Endometrium (tissue), 2 donors: ENCODE results near the gene BUD31.
"Not testable (repeated sequence)": the region's sequence is repeated elsewhere in the genome, so short reads cannot be mapped to it uniquely, and the experiment has no call there.

ENCODE experiments used
- FAIRE-seq: peaks from 2 replicates; lab custom pipeline; 2012; peaks lifted over from hg19 to GRCh38; lab: Jason Lieb, UNC
- donor health status: control.
- donor health status: control.

Gene BUD31

DNA sequence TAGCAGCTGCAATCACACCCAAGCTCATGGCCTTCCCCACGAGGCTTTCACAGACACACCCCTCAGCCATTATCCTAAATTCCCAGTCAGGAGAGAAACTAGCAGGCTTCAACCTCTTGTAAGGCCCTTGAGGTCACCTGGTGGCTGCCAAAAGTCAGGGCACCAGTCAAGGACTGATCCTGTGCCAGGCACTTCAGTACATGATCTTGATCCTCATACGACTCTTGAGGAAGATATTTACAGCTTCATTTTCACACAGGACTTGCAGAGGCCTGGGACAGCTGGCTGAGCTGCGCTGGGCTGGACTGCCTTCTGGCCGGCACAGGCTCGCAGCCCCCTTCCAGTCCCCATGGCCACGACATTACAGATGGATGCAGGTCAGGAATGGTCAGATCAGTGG, 9.2 kb upstream of the BUD31 start:
- no peak for FAIRE-seq

DNA sequence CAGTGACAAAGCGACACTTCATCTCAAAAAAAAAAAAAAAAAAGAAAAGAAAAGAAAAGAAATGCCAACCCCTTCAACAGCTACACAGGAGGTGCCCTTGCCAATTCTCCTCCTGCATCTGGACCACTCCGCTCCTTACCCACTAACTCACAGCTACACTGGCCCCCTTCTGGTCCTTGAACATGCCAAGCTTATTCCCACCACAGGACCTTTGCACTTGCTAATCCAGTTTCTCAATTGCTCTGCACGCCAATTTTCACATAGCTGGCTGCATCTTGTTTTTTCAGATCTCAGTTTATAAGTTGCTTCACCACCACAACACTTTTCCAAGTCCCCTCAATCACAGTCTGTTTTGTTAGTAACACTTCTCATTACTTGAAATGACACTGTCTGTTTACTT, 5.9 kb upstream of the BUD31 start:
- no peak for FAIRE-seq

DNA sequence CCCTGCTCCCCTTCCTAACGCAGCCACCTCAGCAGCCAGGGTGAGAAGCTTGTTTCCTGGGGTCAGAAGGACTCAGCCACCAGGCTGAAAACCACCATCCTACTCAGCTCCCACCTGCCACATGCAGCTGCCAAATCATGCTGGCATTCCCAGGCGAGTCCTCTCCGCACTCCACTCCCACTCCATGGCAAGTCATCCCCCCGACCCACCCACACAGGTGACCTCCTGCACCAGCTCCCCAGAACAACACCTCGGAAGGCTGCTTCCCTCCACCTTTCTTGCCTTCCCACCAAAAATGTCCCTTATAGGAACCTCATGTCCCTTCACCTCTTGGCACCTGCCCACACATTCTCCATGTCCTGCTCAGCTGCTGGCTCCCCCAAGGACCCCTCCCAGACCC, 5.0 kb upstream of the BUD31 start:
- no peak for FAIRE-seq

DNA sequence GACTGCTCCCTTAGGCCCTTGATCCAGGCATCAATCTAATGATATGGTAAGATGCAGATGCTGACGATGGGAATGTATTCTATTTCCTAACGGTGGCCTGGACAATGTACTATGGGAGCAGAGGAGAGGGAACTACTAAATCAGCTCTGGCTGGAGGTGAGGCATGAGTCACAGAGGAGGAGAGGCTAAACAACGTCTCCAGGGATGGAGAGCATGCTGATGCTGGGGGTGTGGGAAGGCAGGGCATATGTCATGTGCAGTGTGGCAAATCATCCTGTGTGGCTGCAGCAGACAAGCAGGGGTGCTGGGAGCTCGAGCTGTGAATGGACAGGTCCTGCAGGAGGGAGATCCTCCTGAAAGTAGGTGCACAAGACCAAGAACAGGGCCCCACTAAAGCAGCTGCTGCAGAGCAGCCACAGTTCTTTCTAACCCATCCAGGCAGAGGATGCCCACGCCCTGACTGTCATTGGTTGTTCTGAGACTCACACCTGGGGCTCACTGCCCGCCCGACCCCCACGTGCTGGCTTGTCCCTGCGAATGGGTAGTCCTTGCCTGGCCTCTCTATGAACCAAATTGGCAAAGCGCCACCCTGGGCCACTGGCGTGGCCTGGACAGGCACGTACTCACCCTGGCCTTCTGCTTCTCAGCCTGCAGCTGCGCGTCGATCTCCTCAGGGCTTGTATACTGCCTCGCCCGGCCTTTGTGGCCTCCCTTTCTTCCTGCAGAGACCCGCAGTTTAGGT, 4.4 kb upstream of the BUD31 start:
- no peak for FAIRE-seq

GRCh38 chr7:99404977-99405320, 3.8 kb upstream of the BUD31 start:
- no peak for FAIRE-seq

- no peak for FAIRE-seq
Measured at GRCh38 chr7:99406557-99406956, 2.2 kb upstream of the BUD31 start.

DNA sequence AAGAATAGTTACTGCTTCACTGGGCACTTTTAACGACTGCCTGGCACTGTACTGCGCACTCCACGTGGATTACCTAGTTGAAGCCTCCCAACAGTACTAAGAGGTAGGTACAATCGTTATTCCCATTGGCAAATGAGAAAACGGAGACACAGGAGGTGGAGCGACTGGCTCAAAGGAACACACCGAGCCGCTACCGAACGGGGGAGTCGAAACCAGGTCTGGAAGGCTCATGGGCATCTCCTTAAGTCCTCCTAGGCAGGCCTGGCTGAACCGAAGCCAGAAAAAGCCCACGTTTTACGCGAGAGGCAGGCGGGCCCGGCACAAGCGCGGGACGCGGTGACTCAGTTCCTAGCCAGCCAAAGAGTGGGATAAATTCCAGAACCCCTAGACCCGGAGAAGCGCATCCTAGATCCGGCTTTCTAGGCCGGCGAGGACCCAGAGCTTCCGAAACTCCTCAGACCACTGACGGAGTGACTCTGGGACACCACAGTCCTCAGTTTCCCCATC, 844 bp upstream of the BUD31 start:
- no peak for FAIRE-seq

DNA sequence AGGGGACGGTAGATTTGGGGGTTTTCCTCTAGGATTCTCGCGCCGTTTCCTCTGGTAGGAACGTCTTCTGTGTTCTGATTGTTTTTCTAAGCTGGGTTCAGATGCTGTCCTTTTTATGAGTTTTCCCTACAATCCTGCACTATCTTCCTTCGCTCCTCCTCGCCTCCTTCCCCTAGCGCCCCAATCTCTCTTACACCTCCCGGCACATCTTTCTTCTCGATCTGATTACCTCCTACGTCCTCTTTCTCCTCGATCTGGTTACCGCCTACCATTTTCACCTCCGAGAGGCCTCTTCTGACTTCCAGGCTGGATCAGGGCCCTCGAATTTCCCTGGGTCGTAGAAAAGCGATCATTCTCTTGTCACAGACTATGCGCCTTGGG, 413 bp downstream of the BUD31 start:
- FAIRE-seq = no peak

DNA sequence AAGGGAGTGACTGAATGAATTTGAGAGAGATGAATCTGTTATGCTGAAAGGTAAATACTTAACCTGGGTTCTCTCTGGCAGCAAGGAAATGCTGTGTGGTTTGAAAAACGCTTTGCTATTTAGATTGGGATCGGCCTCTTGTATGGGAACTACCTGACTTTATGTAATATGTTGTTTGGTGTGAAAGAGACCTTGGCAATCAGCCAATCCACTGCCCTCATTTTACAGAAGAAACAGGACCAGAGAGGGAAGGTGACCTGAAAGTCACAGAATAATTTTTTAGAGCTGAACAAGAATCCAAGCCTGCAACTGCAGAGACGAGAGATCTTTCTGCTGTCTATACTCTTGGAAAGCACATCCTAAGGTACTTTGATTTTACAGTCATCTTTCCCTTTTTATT, 1.0 kb downstream of the BUD31 start:
- FAIRE-seq = no peak

- FAIRE-seq = no peak
Measured at GRCh38 chr7:99410635-99411034, 1.9 kb downstream of the BUD31 start.

DNA sequence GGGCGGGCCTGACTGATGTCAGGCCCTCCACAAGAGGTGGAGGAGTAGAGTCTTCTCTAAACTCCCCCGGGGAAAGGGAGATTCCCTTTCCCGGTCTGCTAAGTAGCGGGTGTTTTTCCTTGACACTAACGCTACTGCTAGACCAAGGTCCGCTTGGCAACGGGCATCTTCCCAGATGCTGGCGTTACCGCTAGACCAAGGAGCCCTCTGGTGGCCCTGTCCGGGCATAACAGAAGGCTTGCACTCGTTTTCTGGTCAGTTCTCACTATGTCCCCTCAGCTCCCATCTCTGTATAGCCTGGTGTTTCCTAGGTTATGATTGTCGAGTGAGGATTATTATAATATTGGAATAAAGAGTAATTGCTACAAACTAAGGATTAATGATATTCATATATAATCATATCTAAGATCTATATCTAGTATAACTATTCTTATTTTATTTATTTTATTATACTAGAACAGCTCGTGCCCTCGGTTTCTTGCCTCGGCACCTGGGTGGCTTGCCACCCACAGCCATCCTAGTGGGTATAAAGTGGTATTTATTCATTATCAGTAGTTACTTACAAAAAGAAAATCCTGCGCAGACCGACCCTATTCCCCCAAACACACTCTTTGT, 6.9 kb downstream of the BUD31 start:
- FAIRE-seq = not testable (repeated sequence)

DNA sequence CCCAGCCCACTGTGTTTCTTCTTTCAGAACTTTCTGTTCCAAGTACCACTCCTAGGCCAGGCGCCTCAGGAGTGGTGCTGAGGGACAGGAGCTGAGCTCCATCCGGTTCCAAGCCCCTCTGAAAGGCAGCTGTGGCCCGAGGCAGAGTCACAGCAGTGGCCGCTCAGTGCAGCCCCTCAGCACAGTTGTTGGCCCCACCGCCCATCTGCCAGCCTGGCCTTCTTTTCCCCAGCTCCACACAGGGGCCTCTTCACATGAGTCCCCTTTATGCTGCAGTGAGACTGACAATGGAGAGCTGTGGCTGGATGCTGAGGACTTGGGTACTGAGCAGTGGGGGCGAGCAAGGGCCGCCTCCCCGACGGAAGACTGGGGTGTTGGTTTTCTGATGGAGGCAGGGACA, 9.5 kb downstream of the BUD31 start:
- FAIRE-seq = no peak

GRCh38 chr7:99419323-99420021, 10.7 kb downstream of the BUD31 start:
- no peak for FAIRE-seq

GRCh38 chr7:99420213-99420612, 11.4 kb downstream of the BUD31 start:
- FAIRE-seq = no peak

DNA sequence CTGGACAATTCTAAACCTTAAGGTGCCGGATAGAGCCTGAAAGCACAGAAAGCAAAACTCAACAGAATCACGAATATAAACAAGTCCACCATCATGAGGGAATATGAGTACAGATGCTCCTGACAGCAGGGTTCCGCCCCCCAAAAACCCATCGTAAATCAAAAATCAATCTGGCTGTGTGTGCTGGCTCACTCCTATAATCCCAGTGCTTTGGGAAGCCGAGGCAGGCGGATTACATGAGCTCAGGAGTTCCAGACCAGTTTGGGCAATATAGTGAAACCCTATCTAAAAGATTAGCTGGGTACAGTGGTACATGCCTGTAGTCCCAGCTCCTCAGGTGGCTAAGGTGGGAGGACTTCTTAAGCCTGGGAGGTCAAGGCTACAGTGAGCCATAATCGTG, 12.2 kb downstream of the BUD31 start:
- no peak for FAIRE-seq

DNA sequence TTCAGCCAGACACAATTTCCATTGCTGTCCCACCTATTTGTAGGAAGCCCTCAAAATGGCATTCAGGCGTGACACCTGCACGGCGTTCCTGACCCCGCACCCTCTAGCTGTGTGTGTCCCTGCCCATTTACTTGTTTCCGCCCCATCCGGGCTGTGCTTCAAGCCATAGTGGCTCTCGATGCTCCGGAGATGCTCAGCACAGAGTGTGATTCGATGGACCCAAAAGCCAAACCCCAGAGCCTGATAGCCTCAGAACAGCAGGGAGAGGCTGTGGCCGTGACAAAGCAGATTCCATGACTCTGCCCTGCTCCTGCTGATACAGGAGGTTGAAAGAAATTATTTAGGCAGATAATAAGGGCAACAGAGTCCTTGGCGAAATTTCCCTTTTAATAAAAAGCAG, 13.4 kb downstream of the BUD31 start:
- no peak for FAIRE-seq

- FAIRE-seq = no peak
Measured at GRCh38 chr7:99422625-99423024, 13.9 kb downstream of the BUD31 start.

DNA sequence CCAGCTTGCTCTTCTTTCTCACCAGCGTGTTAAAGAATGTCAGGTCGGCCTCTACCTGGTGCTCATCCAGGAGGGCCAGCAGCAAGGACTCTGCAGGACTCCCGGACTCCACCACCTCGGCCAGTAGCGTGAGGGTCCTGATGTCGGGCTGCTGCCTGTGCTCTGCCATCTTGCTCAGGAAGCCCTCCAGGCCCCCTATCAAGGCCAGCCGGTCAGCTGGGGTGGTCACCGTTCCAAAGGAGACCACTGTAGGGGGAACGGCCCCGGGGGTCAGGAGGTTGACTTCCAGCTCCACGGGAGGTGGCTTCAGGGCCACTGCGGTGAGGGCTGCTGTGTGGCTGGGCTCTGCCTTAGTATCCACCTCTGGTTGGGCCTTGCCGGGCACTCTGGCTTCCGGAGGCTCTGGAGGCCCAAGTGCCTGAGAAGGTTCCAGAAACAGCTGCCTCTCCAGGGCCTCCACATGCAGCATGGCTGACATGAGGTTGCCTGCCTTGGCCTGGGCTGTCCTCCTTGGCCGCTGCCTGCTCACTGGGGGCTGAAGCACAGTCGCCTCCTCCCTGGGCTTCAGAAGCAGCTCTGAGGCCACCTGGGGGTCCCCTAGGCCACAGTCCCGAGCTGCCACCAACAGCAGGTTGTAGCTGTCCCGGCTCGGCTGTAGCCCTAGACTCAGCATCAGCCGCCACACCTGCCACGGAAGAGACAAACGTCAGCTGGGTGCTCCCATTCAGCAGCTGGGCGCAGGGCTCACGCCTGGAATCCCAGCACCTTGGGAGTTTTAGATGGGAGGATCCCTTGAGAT, 16.4 kb downstream of the BUD31 start:
- no peak for FAIRE-seq

DNA sequence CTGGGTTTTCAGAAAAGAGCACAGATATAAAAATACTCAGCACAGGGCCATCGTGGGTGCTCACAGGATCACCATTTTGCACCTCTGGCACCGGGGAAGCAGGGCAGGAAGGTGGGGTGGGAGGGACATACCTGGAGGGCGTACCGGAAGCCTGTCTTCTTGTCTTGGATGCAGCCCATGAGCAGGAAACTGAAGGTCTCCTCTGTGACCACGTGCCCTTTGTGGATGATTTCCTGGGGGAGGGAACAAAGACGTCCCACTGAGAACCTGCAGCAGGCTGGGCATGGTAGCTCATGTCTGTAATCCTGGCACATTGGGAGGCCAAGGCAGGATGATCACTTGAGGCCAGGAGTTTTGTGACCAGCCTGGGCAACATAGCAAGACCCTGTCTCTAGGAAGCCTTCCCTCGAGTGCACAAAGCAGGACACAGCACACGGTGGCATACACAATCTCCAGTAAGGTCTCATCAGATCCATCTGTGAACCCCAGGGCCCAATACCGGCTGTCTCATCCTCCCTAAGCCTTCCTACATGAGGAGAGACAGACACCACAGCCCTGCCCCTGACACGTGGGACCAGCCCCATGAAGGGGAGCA, 20.3 kb downstream of the BUD31 start:
- FAIRE-seq = no peak

- no peak for FAIRE-seq
Measured at GRCh38 chr7:99429756-99430155, 21.0 kb downstream of the BUD31 start.

- not testable (repeated sequence) for FAIRE-seq
Measured at GRCh38 chr7:99431756-99432540, 23.2 kb downstream of the BUD31 start.
